Mesodermal cell (in vitro differentiated cells): Measurements from ENCODE around the gene TAPT1.

Source experiments
- H3K27ac ChIP-seq: 2 replicates; pipeline ENCODE4 v1.7.0; 2013; ENCODE audit warnings: mild to moderate bottlenecking, low read depth, low read length, moderate library complexity; ENCODE audit not compliant: severe bottlenecking
- H3K36me3 ChIP-seq: 2 replicates; pipeline ENCODE4 v1.7.1; 2013; ENCODE audit warnings: mild to moderate bottlenecking, low read length, moderate library complexity; ENCODE audit not compliant: control insufficient read depth, insufficient read depth
- H3K4me1 ChIP-seq: one replicate; pipeline ENCODE4 v1.7.1; 2013; ENCODE audit warnings: mild to moderate bottlenecking, low read length; ENCODE audit not compliant: insufficient read depth, control insufficient read depth, poor library complexity, severe bottlenecking
- H3K4me3 ChIP-seq: 2 replicates; pipeline ENCODE4 v1.7.0; 2013; ENCODE audit warnings: low read length, control low read depth, mild to moderate bottlenecking; ENCODE audit not compliant: insufficient read depth, poor library complexity, severe bottlenecking; ENCODE audit errors: extremely low read depth
- H3K9me3 ChIP-seq: 2 replicates; pipeline ENCODE4 v1.7.1; 2013; ENCODE audit warnings: mild to moderate bottlenecking, low read length, moderate library complexity; ENCODE audit not compliant: control insufficient read depth
- WGBS, 2 experiments: methylation state at CpG; one replicate each; pipeline ENCODE4 v1.1.5; 2013; ENCODE audit warnings: missing lambda C conversion rate in 2 of 2; ENCODE audit not compliant: insufficient coverage in 2 of 2; 5-methylcytosine and 5-hydroxymethylcytosine counted together

The TAPT1 gene

GRCh38 chr4:16248605-16249004, 22.3 kb upstream of the TAPT1 start:
- H3K9me3 ChIP-seq, result no peaks in the 10 kb centered on the region
- H3K4me3 ChIP-seq, result no peak overlapping the region
- WGBS, 2 experiments, result 100% methylated on average over 1 of the region's 2 CpGs; no CpG with 5 or more reads in 1 of the 2 experiments
- no peaks in the 10 kb centered on the region for H3K36me3 ChIP-seq
- no peaks in the 10 kb centered on the region for H3K4me1 ChIP-seq
- H3K27ac ChIP-seq, result no peak overlapping the region

GRCh38 chr4:16245241-16245640, 19.0 kb upstream of the TAPT1 start:
- H3K27ac ChIP-seq, result no peak overlapping the region
- H3K4me1 ChIP-seq, result no peaks in the 10 kb centered on the region
- H3K9me3 ChIP-seq, result no peaks in the 10 kb centered on the region
- H3K4me3 ChIP-seq, result no peak overlapping the region
- 83 to 100% methylated on average over 1 of the region's 1 CpG for WGBS, 2 experiments
- H3K36me3 ChIP-seq, result no peaks in the 10 kb centered on the region

- Histone ChIP-seq H3K4me3 (no peak overlapping the region), H3K27ac (no peak overlapping the region), H3K4me1 (no peaks in the 10 kb centered on the region), H3K36me3 (no peaks in the 10 kb centered on the region), H3K9me3 (no peaks in the 10 kb centered on the region)
- WGBS, 2 experiments, result 89 to 92% methylated on average over 2 to 3 of the region's 4 CpGs
These were observed 17.0 kb upstream of the TAPT1 start for GRCh38 chr4:16243285-16243684.

- H3K9me3 ChIP-seq, result no peaks in the 10 kb centered on the region
These were observed 14.0 kb upstream of the TAPT1 start for GRCh38 chr4:16240300-16240699.

GRCh38 chr4:16239086-16239485, 12.8 kb upstream of the TAPT1 start:
- H3K27ac ChIP-seq, result no peak overlapping the region
- no peak overlapping the region for H3K4me3 ChIP-seq
- WGBS, 2 experiments, result 70% methylated on average over 2 of the region's 3 CpGs; no CpG with 5 or more reads in 1 of the 2 experiments
- H3K4me1 ChIP-seq, result no peaks in the 10 kb centered on the region
- no peaks in the 10 kb centered on the region for H3K36me3 ChIP-seq
- H3K9me3 ChIP-seq, result no peaks in the 10 kb centered on the region

More at GRCh38 chr4:16240300-16240699, 14.0 kb upstream of the TAPT1 start:
- no peaks in the 10 kb centered on the region for H3K36me3 ChIP-seq
- no peaks in the 10 kb centered on the region for H3K4me1 ChIP-seq
- H3K4me3 ChIP-seq, result no peak overlapping the region
- no peak overlapping the region for H3K27ac ChIP-seq

GRCh38 chr4:16238327-16238726, 12.1 kb upstream of the TAPT1 start:
- Histone ChIP-seq H3K4me3 (no peak overlapping the region), H3K27ac (no peak overlapping the region), H3K4me1 (no peaks in the 10 kb centered on the region), H3K36me3 (no peaks in the 10 kb centered on the region), H3K9me3 (no peaks in the 10 kb centered on the region)
- WGBS, 2 experiments, result 87 to 94% methylated on average over 2 to 3 of the region's 3 CpGs

GRCh38 chr4:16237715-16238114, 11.4 kb upstream of the TAPT1 start:
- Histone ChIP-seq H3K9me3 (no peaks in the 10 kb centered on the region), H3K36me3 (no peaks in the 10 kb centered on the region), H3K4me1 (no peaks in the 10 kb centered on the region), H3K4me3 (no peak overlapping the region), H3K27ac (no peak overlapping the region)
- WGBS, 2 experiments, result 95 to 97% methylated on average over 6 to 7 of the region's 7 CpGs

GRCh38 chr4:16236402-16237023, 10.2 kb upstream of the TAPT1 start:
- Histone ChIP-seq H3K27ac (no peak overlapping the region), H3K36me3 (no peaks in the 10 kb centered on the region), H3K9me3 (no peaks in the 10 kb centered on the region), H3K4me1 (peaks cover 7% of the 10 kb centered on the region), H3K4me3 (no peak overlapping the region)
- WGBS, 2 experiments, result 88 to 96% methylated on average over 4 to 5 of the region's 5 CpGs

- WGBS, 2 experiments, result 86 to 100% methylated on average over 4 of the region's 4 CpGs
- no peaks in the 10 kb centered on the region for H3K9me3 ChIP-seq
These were observed 8.9 kb upstream of the TAPT1 start for GRCh38 chr4:16235209-16235608.

GRCh38 chr4:16233569-16234177, 7.4 kb upstream of the TAPT1 start:
- H3K27ac ChIP-seq, result no peak overlapping the region
- H3K4me3 ChIP-seq, result no peak overlapping the region
- WGBS, 2 experiments, result 92 to 100% methylated on average over 1 to 4 of the region's 4 CpGs
- no peaks in the 10 kb centered on the region for H3K36me3 ChIP-seq
- H3K9me3 ChIP-seq, result no peaks in the 10 kb centered on the region
- peaks cover 7% of the 10 kb centered on the region for H3K4me1 ChIP-seq

More at GRCh38 chr4:16235209-16235608, 8.9 kb upstream of the TAPT1 start:
- H3K4me3 ChIP-seq, result no peak overlapping the region
- H3K36me3 ChIP-seq, result no peaks in the 10 kb centered on the region
- H3K27ac ChIP-seq, result no peak overlapping the region
- peaks cover 7% of the 10 kb centered on the region for H3K4me1 ChIP-seq

GRCh38 chr4:16231570-16232245, 5.4 kb upstream of the TAPT1 start:
- Histone ChIP-seq H3K4me3 (no peak overlapping the region), H3K27ac (no peak overlapping the region), H3K36me3 (no peaks in the 10 kb centered on the region), H3K4me1 (peaks cover 7% of the 10 kb centered on the region), H3K9me3 (no peaks in the 10 kb centered on the region)
- 94% methylated on average over 3 of the region's 4 CpGs; no CpG with 5 or more reads in 1 of the 2 experiments for WGBS, 2 experiments
